Ureter (tissue), 1 donor: Measurements from ENCODE around the gene RANBP10. TPM values are rescaled to one million over a fixed set of nuclear protein-coding genes. Genes with fewer than 3 reads are reported as not detected.
"Not testable (repeated sequence)": the region's sequence is repeated elsewhere in the genome, so short reads cannot be mapped to it uniquely, and the experiment has no call there.

Experiments
- DNase-seq: peaks from one replicate; pipeline ENCODE4 v3.0.0-alpha.2; 2020; ENCODE audit warnings: low spot score
- total RNA-seq: library from RNA; stranded (reverse); gene quantifications from one replicate; pipeline ENCODE4 v1.2.4, GENCODE V29; 2023
- donor health status: DM: yes; HTN: yes; CAD: no.

Gene RANBP10
- 25.3 TPM for total RNA-seq

- DNase-seq: peak; percentile 98
Observed at GRCh38 chr16:67806428-67807147, at the start of gene RANBP10, which contains the start of gene TSNAXIP1. Gene RANBP10 (minus strand): TSS chr16:67806560. CDS start chr16:67806536, 24 bp downstream. Gene TSNAXIP1 (plus strand): TSS chr16:67806889. CDS start chr16:67807150, 261 bp downstream.

- DNase-seq: no peak
Observed at GRCh38 chr16:67855789-67856188, 49.4 kb upstream of the RANBP10 start.

- DNase-seq: no peak
Observed at GRCh38 chr16:67853670-67854069, 47.3 kb upstream of the RANBP10 start.

GRCh38 chr16:67848118-67848517 lies 41.8 kb upstream of the RANBP10 start:
- no peak for DNase-seq

- peak; percentile 55 for DNase-seq
Observed at GRCh38 chr16:67847064-67847861, 40.9 kb upstream of the RANBP10 start, which contains the start of gene CENPT. Gene CENPT (minus strand): TSS chr16:67847693. CDS start chr16:67833859, 13,834 bp downstream.

GRCh38 chr16:67846320-67847063 lies 40.1 kb upstream of the RANBP10 start, which contains the start of gene NUTF2:
Gene NUTF2 (plus strand): TSS chr16:67846933. CDS start chr16:67865131, 18,198 bp downstream.
- DNase-seq: peak; percentile 97

GRCh38 chr16:67846063-67846319 lies 39.6 kb upstream of the RANBP10 start:
- no peak for DNase-seq

GRCh38 chr16:67845291-67846062 lies 39.1 kb upstream of the RANBP10 start:
- no peak for DNase-seq

- DNase-seq: no peak
Observed at GRCh38 chr16:67844497-67844896, 38.1 kb upstream of the RANBP10 start.

GRCh38 chr16:67843343-67843765 lies 37.0 kb upstream of the RANBP10 start:
- DNase-seq: no peak

GRCh38 chr16:67842509-67843342 lies 36.4 kb upstream of the RANBP10 start:
- DNase-seq: peak; percentile 53

- peak; percentile 96 for DNase-seq
Observed at GRCh38 chr16:67841816-67842508, 35.6 kb upstream of the RANBP10 start, which contains the start of gene THAP11. Gene THAP11 (plus strand): TSS chr16:67842320. CDS start chr16:67842555, 235 bp downstream.

GRCh38 chr16:67841198-67841815 lies 34.9 kb upstream of the RANBP10 start:
- no peak for DNase-seq

- DNase-seq: no peak
Observed at GRCh38 chr16:67837811-67838210, 31.5 kb upstream of the RANBP10 start.

- DNase-seq: not testable (repeated sequence)
Observed at GRCh38 chr16:67837190-67837589, 30.8 kb upstream of the RANBP10 start.

- no peak for DNase-seq
Observed at GRCh38 chr16:67834242-67834614, 27.9 kb upstream of the RANBP10 start.

GRCh38 chr16:67833415-67834241 lies 27.3 kb upstream of the RANBP10 start:
- DNase-seq: peak; percentile 93

- DNase-seq: no peak
Observed at GRCh38 chr16:67833030-67833414, 26.7 kb upstream of the RANBP10 start.
